ENCODE data around the gene FNDC5.

FNDC5 gene

DNA sequence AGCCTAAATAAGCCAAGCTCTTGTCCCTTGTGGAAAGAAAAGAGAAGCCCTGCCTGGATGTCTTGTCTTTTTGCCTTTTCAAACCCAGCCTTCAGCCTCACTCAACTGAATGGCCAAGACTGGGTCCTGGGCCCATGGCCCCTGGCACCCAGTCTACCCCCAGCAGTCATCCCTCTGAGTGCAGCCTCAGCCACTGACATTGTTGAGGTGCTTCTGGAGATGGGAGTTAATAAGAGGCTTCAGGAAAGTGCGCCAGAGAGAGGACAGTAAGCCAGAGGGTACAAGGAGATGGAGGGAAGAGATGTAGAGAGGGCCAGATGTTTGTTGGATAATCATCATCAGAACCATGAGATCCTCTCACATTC, 6.8 kb downstream of the FNDC5 start:
- no peak for DNase-seq (ENCODE audit: low spot score)
- Histone ChIP-seq H3K36me3 (ENCODE audit: low read depth) (no peaks in the 10 kb centered on the region; the same call in 1 of the 2 replicates), H3K4me1 (ENCODE audit: insufficient read depth, poor library complexity, severe bottlenecking) (no peaks in the 10 kb centered on the region)

DNA sequence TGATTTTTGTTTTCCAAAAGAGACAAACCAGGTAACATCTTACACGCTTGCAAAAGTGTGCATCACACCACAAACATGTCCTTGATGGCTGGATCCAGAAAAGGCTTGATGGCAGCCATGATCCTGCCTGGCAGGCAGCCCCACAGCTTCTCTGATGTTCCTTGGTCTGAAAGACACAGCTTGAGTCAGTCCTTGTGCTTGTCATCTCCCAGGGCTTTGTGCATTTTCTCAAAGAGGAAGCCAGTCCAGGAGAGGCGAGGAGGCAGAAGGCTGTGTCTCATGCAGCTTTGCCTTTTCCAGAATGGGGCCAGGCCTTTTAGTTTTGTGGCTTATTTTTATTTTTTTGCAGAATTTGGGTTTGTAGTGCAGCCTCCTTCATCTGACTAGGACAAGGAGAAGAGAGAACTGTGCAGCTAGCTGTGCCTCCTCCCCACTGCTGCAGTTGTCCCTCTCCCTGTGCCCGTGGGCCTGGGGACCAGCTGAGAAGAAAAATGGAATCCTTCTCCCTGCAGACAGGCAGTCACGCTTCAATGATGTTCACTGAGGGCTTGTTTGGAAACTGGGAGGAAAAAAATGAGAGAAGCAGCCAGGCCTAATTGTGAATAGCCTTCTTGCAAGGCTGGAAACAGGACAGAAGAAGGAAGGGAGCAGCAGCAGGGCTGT, 7.4 kb downstream of the FNDC5 start:
- H3K36me3 ChIP-seq (ENCODE audit: low read depth): peaks cover 3% of the 10 kb centered on the region
- no peaks in the 10 kb centered on the region for H3K27me3 ChIP-seq (ENCODE audit: insufficient read depth, poor library complexity, severe bottlenecking)
- H3K4me1 ChIP-seq (ENCODE audit: insufficient read depth, poor library complexity, severe bottlenecking): no peaks in the 10 kb centered on the region
- no peak for DNase-seq (ENCODE audit: low spot score)
- H3K9me3 ChIP-seq (ENCODE audit: severe bottlenecking): no peaks in the 10 kb centered on the region
- H3K27ac ChIP-seq (ENCODE audit: poor library complexity, severe bottlenecking): no peak overlapping the region
- H3K4me3 ChIP-seq (ENCODE audit: severe bottlenecking): no peak overlapping the region
- TF ChIP-seq, protein P1, sequence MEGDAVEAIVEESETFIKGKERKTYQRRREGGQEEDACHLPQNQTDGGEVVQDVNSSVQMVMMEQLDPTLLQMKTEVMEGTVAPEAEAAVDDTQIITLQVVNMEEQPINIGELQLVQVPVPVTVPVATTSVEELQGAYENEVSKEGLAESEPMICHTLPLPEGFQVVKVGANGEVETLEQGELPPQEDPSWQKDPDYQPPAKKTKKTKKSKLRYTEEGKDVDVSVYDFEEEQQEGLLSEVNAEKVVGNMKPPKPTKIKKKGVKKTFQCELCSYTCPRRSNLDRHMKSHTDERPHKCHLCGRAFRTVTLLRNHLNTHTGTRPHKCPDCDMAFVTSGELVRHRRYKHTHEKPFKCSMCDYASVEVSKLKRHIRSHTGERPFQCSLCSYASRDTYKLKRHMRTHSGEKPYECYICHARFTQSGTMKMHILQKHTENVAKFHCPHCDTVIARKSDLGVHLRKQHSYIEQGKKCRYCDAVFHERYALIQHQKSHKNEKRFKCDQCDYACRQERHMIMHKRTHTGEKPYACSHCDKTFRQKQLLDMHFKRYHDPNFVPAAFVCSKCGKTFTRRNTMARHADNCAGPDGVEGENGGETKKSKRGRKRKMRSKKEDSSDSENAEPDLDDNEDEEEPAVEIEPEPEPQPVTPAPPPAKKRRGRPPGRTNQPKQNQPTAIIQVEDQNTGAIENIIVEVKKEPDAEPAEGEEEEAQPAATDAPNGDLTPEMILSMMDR (IDR thresholded peaks at IDR 0.05; ENCODE audit: poor library complexity, severe bottlenecking): no peak
- ATAC-seq (ENCODE audit: low read depth): no peak

More for the DNA sequence above, 6.8 kb downstream of the FNDC5 start:
- Histone ChIP-seq H3K27me3 (ENCODE audit: insufficient read depth, poor library complexity, severe bottlenecking) (no peaks in the 10 kb centered on the region), H3K9me3 (ENCODE audit: severe bottlenecking) (no peaks in the 10 kb centered on the region), H3K4me3 (ENCODE audit: severe bottlenecking) (no peak overlapping the region), H3K27ac (ENCODE audit: poor library complexity, severe bottlenecking) (no peak overlapping the region)
- TF ChIP-seq, protein P1 (IDR thresholded peaks at IDR 0.05; ENCODE audit: poor library complexity, severe bottlenecking): no peak
- no peak for ATAC-seq (ENCODE audit: low read depth)

DNA sequence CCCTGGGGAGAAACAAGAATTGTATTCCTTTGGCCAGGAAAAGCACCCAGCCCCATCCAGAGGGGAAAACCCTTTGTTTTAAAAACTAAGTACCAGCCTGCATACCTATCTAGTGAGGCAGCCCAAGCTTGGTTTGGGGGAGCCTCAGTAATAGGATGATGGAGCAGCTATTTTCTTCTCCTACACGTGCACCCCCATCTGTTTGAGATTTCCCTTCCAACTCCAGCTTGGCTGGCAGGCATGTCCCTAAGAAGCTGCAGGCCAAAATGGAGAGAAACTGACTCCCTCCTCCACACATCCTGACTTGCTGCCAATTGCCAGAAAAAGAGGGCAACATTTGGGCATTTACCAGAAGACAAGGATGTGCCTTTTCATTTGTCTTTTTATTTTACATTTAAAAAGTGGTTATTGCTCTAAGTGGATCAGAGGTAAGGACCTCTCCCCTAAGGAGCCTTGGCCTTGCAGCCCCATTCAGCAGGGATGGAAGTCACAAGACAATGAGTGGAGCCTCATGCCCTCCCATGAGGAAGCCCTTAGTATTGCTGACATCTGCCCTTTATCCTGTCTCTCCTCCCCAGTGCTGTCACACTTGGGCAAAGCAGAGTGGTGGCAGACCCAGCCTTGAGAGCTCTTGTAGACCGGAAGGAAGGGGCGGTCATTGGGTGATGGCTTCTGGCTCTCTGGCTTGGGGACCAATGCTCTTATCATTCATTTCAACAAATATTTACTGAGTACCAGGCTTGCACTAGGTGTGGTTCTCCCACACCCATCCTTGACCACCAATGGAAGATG, 8.6 kb downstream of the FNDC5 start:
- H3K27me3 ChIP-seq (ENCODE audit: insufficient read depth, poor library complexity, severe bottlenecking): no peaks in the 10 kb centered on the region
- TF ChIP-seq, protein P1 (IDR thresholded peaks at IDR 0.05; ENCODE audit: poor library complexity, severe bottlenecking): no peak
- ATAC-seq (ENCODE audit: low read depth) (no peak; the same call in 1 of the 3 replicates), DNase-seq (ENCODE audit: low spot score) (no peak)
- no peak overlapping the region for H3K27ac ChIP-seq (ENCODE audit: poor library complexity, severe bottlenecking)
- H3K4me3 ChIP-seq (ENCODE audit: severe bottlenecking): no peak overlapping the region
- H3K9me3 ChIP-seq (ENCODE audit: severe bottlenecking): no peaks in the 10 kb centered on the region
- H3K4me1 ChIP-seq (ENCODE audit: insufficient read depth, poor library complexity, severe bottlenecking): no peaks in the 10 kb centered on the region
- H3K36me3 ChIP-seq (ENCODE audit: low read depth): peaks cover 12% of the 10 kb centered on the region

DNA sequence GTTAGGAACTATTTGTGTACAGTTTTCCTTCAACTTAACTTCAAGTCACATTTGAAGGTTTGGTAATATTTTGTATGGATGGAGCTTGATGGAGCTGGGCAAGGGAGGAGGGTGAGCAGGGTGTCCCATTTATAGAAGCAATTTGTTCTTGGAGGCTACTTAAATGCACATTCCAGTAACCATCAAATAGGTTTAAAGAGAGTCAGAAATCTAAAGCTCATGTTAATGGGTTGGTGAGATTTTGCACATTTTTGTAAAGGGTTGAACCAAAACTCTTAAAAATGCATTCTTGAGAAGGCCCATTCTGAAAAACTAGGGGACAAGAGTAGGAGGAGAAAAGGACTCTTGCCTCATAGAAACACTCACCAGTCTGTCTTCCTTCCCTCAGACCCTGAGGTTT, 10.1 kb downstream of the FNDC5 start:
- H3K9me3 ChIP-seq (ENCODE audit: severe bottlenecking): no peaks in the 10 kb centered on the region
- H3K27me3 ChIP-seq (ENCODE audit: insufficient read depth, poor library complexity, severe bottlenecking): no peaks in the 10 kb centered on the region
- no peak overlapping the region for H3K27ac ChIP-seq (ENCODE audit: poor library complexity, severe bottlenecking)
- H3K36me3 ChIP-seq (ENCODE audit: low read depth): peaks cover 26% of the 10 kb centered on the region
- no peaks in the 10 kb centered on the region for H3K4me1 ChIP-seq (ENCODE audit: insufficient read depth, poor library complexity, severe bottlenecking)
- no peak overlapping the region for H3K4me3 ChIP-seq (ENCODE audit: severe bottlenecking)
- DNase-seq (ENCODE audit: low spot score): no peak
- ATAC-seq (ENCODE audit: low read depth): no peak
- TF ChIP-seq, protein P1 (IDR thresholded peaks at IDR 0.05; ENCODE audit: poor library complexity, severe bottlenecking): no peak

DNA sequence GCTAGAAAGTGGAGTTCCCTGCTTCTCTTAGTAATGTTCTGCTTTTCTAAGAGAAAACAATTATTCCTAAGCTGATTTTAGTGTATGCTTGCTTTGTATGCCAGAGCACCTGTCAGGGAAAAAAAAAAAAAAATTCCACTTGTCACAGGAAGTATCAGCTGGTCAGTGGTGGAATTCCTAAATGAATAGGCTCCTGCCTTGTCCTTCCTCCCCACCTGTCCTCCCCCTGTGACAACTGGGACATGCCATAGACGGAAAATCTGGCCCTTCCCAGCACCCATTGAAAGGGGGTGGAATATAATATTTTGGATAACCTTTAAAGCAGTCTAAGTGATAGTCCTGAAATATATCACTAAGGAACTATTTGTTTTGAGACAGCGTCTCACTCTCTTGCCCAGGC, 10.8 kb downstream of the FNDC5 start:
- no peaks in the 10 kb centered on the region for H3K4me1 ChIP-seq (ENCODE audit: insufficient read depth, poor library complexity, severe bottlenecking)
- peaks cover 33% of the 10 kb centered on the region for H3K36me3 ChIP-seq (ENCODE audit: low read depth)
- DNase-seq (ENCODE audit: low spot score) (no peak), ATAC-seq (ENCODE audit: low read depth) (no peak)
- no peak overlapping the region for H3K4me3 ChIP-seq (ENCODE audit: severe bottlenecking)
- no peak overlapping the region for H3K27ac ChIP-seq (ENCODE audit: poor library complexity, severe bottlenecking)
- TF ChIP-seq, protein P1 (IDR thresholded peaks at IDR 0.05; ENCODE audit: poor library complexity, severe bottlenecking): no peak
- no peaks in the 10 kb centered on the region for H3K27me3 ChIP-seq (ENCODE audit: insufficient read depth, poor library complexity, severe bottlenecking)
- H3K9me3 ChIP-seq (ENCODE audit: severe bottlenecking): no peaks in the 10 kb centered on the region

Data from RWPE2 (cell line).